OCI-M1 (cell line): ENCODE data around the gene ZNF148.
"Not testable (repeated sequence)": the region's sequence is repeated elsewhere in the genome, so short reads cannot be mapped to it uniquely, and the experiment has no call there.

ENCODE experiments used
- DNase-seq: peaks from one replicate; lab custom pipeline; 2025; lab: John Stamatoyannopoulos, UW

ZNF148 gene, protein sequence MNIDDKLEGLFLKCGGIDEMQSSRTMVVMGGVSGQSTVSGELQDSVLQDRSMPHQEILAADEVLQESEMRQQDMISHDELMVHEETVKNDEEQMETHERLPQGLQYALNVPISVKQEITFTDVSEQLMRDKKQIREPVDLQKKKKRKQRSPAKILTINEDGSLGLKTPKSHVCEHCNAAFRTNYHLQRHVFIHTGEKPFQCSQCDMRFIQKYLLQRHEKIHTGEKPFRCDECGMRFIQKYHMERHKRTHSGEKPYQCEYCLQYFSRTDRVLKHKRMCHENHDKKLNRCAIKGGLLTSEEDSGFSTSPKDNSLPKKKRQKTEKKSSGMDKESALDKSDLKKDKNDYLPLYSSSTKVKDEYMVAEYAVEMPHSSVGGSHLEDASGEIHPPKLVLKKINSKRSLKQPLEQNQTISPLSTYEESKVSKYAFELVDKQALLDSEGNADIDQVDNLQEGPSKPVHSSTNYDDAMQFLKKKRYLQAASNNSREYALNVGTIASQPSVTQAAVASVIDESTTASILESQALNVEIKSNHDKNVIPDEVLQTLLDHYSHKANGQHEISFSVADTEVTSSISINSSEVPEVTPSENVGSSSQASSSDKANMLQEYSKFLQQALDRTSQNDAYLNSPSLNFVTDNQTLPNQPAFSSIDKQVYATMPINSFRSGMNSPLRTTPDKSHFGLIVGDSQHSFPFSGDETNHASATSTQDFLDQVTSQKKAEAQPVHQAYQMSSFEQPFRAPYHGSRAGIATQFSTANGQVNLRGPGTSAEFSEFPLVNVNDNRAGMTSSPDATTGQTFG

GRCh38 chr3:125374996-125375941 is at the start of gene ZNF148:
TSS of gene ZNF148 (minus strand) at chr3:125375325. CDS start at chr3:125313640, 61,685 bp downstream.
- peak; percentile 94 for DNase-seq

GRCh38 chr3:125418306-125418705 is 43.2 kb upstream of the ZNF148 start:
- DNase-seq: no peak

DNA sequence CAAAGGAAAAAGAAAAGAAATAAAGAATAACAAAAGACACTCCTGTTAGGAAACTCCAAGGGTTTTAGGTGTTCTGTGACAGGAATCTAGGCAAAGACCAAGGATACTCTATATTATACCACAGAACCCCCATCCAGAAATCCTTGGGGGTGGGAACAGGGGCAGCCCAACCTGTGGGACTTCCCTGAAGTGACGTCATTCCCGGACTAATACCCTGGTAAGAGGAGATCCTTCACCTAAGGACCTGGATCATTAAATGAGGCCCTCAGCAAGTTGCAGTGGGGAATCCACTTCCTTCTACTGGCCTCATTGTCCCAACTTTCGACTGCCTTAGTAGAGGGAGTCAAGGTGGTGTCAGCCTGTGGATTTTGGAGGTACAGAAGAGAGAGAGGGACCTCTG is 41.1 kb upstream of the ZNF148 start:
- no peak for DNase-seq

DNA sequence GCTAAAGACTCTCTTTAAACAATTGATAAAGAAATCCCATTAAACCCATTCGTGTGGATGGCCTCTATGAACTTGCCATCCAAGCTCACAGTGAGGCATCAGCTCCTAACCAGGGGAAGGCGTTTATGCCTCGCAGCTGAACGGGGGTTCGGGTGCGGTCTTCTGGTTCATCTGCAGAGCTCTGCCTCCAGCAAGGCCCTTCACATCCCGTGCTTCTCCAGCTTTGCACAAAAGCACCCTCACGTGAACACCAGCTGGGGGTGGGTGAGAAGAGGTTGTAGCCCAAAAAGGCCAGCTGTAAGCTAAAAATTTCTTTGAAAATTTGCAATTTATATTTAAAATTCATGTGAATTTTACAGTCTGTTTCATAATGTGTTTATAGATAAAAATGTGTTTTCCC is 39.5 kb upstream of the ZNF148 start:
- DNase-seq: no peak

GRCh38 chr3:125410922-125411321 is 35.8 kb upstream of the ZNF148 start:
- DNase-seq: no peak

GRCh38 chr3:125406070-125406469 is 30.9 kb upstream of the ZNF148 start:
- no peak for DNase-seq

GRCh38 chr3:125405515-125405914 is 30.4 kb upstream of the ZNF148 start:
- not testable (repeated sequence) for DNase-seq

GRCh38 chr3:125403789-125404188 is 28.7 kb upstream of the ZNF148 start:
- peak; percentile 10 for DNase-seq

DNA sequence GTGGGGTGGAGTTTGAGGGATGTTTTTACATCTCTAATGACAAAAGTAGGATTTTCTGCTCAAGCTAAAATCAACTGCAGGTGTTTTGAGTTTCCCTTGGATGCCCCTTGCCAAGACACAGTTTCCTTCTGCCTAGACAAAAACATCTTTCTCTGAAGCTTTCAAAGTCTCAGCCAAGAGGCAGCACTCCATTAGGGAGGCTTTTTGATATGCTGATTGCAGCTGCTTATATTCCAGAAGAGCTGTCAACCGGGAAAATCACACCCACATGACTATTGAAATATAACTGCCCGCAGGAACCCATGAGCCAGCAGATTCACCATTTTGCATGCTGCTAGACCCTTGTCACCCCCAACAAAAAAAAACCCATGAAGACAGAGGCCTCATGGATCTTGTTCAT is 27.5 kb upstream of the ZNF148 start:
- DNase-seq: no peak

DNA sequence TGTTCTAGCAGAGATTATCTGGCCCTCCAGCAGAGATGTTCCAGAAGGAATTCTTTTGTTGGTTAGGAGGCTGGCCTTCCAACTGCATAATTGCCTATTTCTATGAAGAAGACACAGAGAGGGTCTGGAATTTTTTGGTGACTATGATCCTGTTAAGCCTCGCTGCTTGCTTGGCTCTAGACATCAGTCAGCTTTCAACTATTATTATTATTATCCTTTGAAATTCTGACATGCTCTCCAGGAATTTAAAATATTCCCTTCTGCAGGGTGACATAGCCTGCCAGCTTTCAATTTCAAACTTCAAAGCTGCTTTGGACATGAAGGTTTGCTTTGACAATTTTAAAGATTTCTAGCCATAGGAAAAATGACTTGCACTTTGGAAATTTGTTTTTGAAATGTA is 26.3 kb upstream of the ZNF148 start:
- no peak for DNase-seq

GRCh38 chr3:125398952-125399351 is 23.8 kb upstream of the ZNF148 start:
- peak; percentile 8 for DNase-seq

- DNase-seq: no peak
Measured at GRCh38 chr3:125395091-125395490, 20.0 kb upstream of the ZNF148 start.

GRCh38 chr3:125394406-125394805 is 19.3 kb upstream of the ZNF148 start:
- no peak for DNase-seq

DNA sequence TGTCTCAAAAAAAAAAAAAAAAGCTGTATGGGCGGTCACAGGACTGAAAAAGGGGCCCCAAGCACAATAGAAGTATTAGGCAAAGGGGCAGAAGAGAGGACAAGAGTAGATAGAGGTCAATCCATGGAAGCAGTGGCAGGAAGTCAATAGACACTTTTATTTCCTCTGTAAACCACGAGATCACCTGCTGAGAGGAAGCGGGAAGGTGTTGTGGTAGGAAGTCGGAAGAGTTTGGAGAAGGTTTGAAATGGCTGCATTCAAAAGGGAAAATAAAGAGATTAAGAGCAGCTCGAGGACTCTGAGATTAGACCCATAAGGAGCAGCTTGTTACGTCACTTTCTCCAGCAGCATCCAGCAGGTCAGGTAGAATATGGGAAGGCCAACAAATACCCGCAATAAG is 14.2 kb upstream of the ZNF148 start:
- DNase-seq: no peak

GRCh38 chr3:125388369-125388768 is 13.2 kb upstream of the ZNF148 start:
- not testable (repeated sequence) for DNase-seq

DNA sequence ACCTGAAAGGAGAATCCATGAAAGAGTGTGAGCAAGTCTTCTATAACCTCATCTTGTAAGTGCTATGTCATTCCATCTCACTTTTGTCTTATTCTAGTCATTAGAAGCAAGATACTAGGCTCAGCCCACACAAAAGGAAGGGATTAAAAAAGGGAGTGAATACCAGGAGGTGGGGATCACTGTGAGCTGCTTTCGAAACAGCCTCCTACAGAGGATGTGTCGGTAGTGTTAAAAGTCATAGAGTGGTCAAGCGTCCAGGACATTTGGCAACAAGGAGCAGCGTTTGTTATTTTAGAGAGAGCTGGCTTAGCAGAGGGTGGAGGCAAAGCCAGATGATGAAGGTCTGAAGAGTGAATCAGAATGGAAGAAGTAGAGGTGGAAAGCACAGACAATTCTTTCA is 11.7 kb upstream of the ZNF148 start:
- DNase-seq: no peak

DNA sequence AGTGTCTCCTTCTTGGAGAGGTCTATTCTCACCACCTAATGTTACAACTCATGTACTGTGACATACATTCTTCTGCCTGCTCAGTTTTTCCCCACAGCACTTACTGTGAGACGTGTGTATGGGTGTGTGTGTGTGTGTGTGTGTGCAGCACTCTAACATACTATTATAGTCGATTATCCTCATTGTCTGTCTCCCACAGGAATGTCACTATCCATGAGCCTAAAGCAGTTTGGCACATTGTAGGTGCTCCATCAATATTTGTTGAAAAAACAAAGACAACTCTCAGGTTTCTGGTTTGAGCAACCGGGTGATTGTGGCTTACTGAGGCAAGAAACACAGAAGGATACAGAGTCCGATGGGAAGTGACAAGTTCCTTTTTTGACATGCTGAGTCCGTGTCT is 8.6 kb upstream of the ZNF148 start:
- no peak for DNase-seq

DNA sequence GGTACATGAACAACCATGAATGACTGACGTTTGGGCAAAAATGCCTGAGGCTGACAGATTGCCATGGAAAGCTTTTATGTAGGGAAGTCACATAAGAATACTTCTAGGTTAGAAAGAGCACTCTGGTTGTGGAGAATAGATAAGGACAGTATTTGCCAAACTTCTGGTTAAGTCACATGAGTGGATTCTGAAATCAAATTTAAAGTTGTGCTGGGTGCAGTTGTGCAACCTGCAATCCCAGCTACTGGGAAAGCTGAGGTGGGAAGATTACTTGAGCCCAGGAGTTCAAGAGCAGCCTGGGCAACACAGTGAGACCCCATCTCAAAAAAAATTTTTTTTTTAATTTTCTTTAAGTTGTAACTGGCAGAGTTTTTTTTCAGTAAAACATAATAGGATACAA is 7.2 kb upstream of the ZNF148 start:
- DNase-seq: peak; percentile 83

DNA sequence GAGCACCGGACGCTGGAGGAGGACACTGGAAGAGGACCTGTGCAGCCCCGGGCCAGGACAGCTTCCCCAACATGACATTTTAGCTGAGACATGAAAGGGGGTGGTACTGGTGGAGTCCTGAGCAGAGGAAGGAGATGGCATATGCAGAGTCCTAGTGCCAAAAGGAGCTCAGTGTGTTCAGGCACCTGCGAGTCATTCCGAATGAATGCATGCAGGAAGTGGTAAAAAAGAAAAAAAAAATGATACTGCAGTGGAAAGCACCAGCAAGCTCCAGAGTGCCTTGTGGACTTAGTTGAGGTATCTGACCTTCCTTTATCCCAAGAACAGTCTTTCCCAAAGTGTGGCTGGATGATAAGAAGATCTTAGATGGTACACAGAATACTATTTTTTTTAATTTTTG is 6.6 kb upstream of the ZNF148 start:
- DNase-seq: no peak

DNA sequence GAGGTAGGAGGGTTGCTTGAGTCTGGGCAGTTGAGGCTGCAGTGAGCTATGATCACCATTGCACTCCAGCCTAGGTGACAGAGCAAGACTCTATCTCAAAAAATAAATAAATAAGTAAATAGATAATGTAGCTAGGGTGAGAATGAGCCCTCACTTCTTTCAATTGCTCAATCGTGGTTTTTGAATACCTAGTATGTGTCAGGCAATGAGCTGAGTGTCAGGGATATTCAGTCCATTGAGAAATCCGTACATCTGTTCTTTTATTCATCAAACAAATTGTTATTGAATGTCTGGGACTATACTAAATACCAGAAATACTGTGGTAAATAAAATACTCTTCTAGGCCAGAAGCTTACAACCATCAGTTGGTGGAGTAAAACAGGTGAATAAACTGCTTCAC is 6.2 kb upstream of the ZNF148 start:
- DNase-seq: no peak

DNA sequence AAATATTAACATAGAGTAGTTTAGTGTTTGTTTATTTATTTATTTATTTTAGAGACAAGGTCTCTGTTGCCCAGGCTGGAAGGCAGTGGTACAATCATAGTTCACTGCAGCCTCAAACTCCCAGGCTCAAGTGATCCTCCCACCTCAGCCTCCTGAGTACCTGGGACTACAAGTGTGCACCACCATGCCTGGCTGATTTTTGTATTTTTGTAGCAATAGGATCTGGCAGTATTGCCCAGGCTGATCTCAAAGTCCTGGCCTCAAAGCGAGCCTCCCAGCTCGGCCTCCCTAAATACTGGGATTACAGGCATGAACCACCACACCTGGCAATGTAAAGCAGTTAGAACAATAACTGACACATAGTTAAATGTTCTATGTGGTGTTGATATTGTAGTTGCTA is 4.4 kb upstream of the ZNF148 start:
- no peak for DNase-seq

DNA sequence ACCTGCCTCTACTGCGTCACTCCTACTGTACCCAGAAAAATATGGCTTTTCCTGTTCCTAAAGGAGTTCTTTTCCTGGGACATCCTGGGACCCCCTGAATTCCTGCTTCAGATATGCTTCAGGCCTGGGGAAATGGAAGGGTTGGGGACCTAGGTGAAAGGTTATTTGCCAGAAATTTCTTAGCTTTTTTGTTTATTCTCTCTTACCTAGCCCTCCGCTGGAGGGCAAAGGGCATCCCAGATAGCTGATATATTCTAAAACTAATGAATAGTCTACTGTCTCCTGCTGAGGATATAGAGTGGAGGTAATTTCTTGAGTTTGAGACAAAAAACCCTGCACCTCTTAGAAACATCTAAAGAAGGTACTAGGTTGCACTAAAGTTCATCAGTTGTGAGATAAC is 3.6 kb upstream of the ZNF148 start:
- no peak for DNase-seq
